IMR-90 (cell line): ENCODE results near the gene CNNM3. TPM values are rescaled to one million over a fixed set of nuclear protein-coding genes. Genes with fewer than 3 reads are reported as not detected.

Source experiments
- ATAC-seq: fragments of 200-7000 bp; cut with Tn5 transposase; 2 replicates; pipeline ENCODE4 v1.9.1; 2020; ENCODE audit warnings: low read depth, mild to moderate bottlenecking, moderate library complexity
- BruUV-seq: library from RNA; stranded (reverse); fragments of 400-500 nt; replicated peaks from 2 replicates; lab custom pipeline; 2021; lab: Mats Ljungman, UMichigan
- CTCF ChIA-PET: fragments of 300-600 bp; formaldehyde crosslinking; extraction: SDS; loops from one replicate; lab custom pipeline; 2021; ENCODE audit warnings: antibody characterized with exemption; lab: Yijun Ruan, JAX
- POLR2A ChIA-PET: fragments of 300-600 bp; sonication (Branson Sonifier 250); formaldehyde crosslinking; loops from one replicate; lab custom pipeline; 2022; ENCODE audit warnings: antibody characterized with exemption; ENCODE audit not compliant: unreplicated experiment; lab: Charles Lee
- DNase-seq: peaks from one replicate; pipeline ENCODE4 v3.0.0; 2013
- H2AFZ ChIP-seq: replicated peaks from 2 replicates; pipeline ENCODE3; 2013; ENCODE audit warnings: low read length, mild to moderate bottlenecking; ENCODE audit not compliant: poor library complexity
- H2AK5ac ChIP-seq: 2 replicates; pipeline ENCODE4 v1.6.1; 2013; ENCODE audit warnings: low read depth, low read length, inconsistent platforms
- H2AK9ac ChIP-seq: replicated peaks from 2 replicates; pipeline ENCODE3; 2013; ENCODE audit warnings: mild to moderate bottlenecking, low read depth, low read length, moderate library complexity; ENCODE audit not compliant: poor library complexity
- H2BK120ac ChIP-seq: 2 replicates; pipeline ENCODE4 v1.6.1; 2013; ENCODE audit warnings: low read depth, low read length, inconsistent platforms
- H2BK15ac ChIP-seq: 3 replicates; pipeline ENCODE4 v1.6.1; 2013; ENCODE audit warnings: low read depth, low read length, inconsistent platforms
- H2BK20ac ChIP-seq: 2 replicates; pipeline ENCODE4 v1.6.1; 2013; ENCODE audit warnings: low read depth, mild to moderate bottlenecking, inconsistent platforms, low read length, moderate library complexity
- H2BK5ac ChIP-seq: 2 replicates; pipeline ENCODE4 v1.6.1; 2013; ENCODE audit warnings: mild to moderate bottlenecking, low read depth, low read length, inconsistent platforms; ENCODE audit not compliant: poor library complexity, severe bottlenecking
- H3K14ac ChIP-seq: replicated peaks from 2 replicates; pipeline ENCODE4 v1.6.1; 2013; ENCODE audit warnings: low read depth, low read length, inconsistent platforms
- H3K18ac ChIP-seq: 2 replicates; pipeline ENCODE4 v1.6.1; 2013; ENCODE audit warnings: low read depth, low read length, control low read depth
- H3K23ac ChIP-seq: 2 replicates; pipeline ENCODE4 v1.6.1; 2013; ENCODE audit warnings: low read depth, low read length, inconsistent platforms
- H3K27ac ChIP-seq: 2 replicates; pipeline ENCODE4 v1.5.1; 2013; ENCODE audit warnings: mild to moderate bottlenecking, control low read depth, low read length; ENCODE audit not compliant: insufficient read depth
- H3K27me3 ChIP-seq: 2 replicates; pipeline ENCODE4 v1.6.1; 2013; ENCODE audit warnings: low read length; ENCODE audit not compliant: control insufficient read depth, insufficient read depth
- H3K36me3 ChIP-seq: 2 replicates; pipeline ENCODE4 v1.6.1; 2013; ENCODE audit warnings: low read length, mixed read lengths; ENCODE audit not compliant: control insufficient read depth, insufficient read depth
- H3K4ac ChIP-seq: 2 replicates; pipeline ENCODE4 v1.6.1; 2013; ENCODE audit warnings: low read depth, low read length, inconsistent platforms
- H3K4me1 ChIP-seq: 2 replicates; pipeline ENCODE4 v1.6.1; 2013; ENCODE audit warnings: low read length, mixed read lengths; ENCODE audit not compliant: control insufficient read depth, insufficient read depth
- H3K4me2 ChIP-seq: 2 replicates; pipeline ENCODE4 v1.6.1; 2013; ENCODE audit warnings: low read depth, mild to moderate bottlenecking, control low read depth, low read length, moderate library complexity
- H3K4me3 ChIP-seq: 2 replicates; pipeline ENCODE4 v1.5.1; 2013; ENCODE audit warnings: low read depth, mild to moderate bottlenecking, control low read depth, low read length, moderate library complexity; ENCODE audit not compliant: insufficient read depth
- H3K56ac ChIP-seq: 2 replicates; pipeline ENCODE4 v1.6.1; 2013; ENCODE audit warnings: low read length, inconsistent platforms; ENCODE audit not compliant: insufficient read depth; ENCODE audit errors: extremely low read depth
- H3K79me1 ChIP-seq, 2 experiments: 2 replicates each; pipeline ENCODE4 v1.6.1; 2013; ENCODE audit warnings: low read length in 2 of 2, inconsistent platforms in 1 of 2, low read depth in 1 of 2
- H3K9ac ChIP-seq: 2 replicates; pipeline ENCODE4 v1.6.1; 2013; ENCODE audit warnings: low read depth, low read length, control low read depth
- H3K9me1 ChIP-seq: 2 replicates; pipeline ENCODE4 v1.6.1; 2013; ENCODE audit warnings: low read length, inconsistent platforms; ENCODE audit not compliant: insufficient read depth
- H3K9me3 ChIP-seq: 2 replicates; pipeline ENCODE4 v1.6.1; 2013; ENCODE audit warnings: low read length; ENCODE audit not compliant: control insufficient read depth, insufficient read depth
- H4K20me1 ChIP-seq: 2 replicates; pipeline ENCODE4 v1.6.1; 2013; ENCODE audit warnings: low read length, inconsistent platforms; ENCODE audit not compliant: insufficient read depth
- H4K5ac ChIP-seq: 2 replicates; pipeline ENCODE4 v1.6.1; 2013; ENCODE audit warnings: mild to moderate bottlenecking, low read depth, low read length, control low read depth
- H4K8ac ChIP-seq, 2 experiments: 2 replicates each; pipeline ENCODE4 v1.6.1; 2013; ENCODE audit warnings: low read depth in 2 of 2, low read length in 2 of 2, control low read depth in 1 of 2, inconsistent platforms in 1 of 2
- H4K91ac ChIP-seq: 2 replicates; pipeline ENCODE4 v1.6.1; 2013; ENCODE audit warnings: low read depth, low read length, inconsistent platforms; ENCODE audit not compliant: insufficient read depth
- CHD1 ChIP-seq: IDR thresholded peaks from 2 replicates; pipeline ENCODE4 v1.6.1; 2012; ENCODE audit warnings: low read depth, low read length, improper control_type of control experiment
- FOS ChIP-seq: fragments of 150-350 bp; IDR thresholded peaks from 2 replicates; pipeline ENCODE4 v1.6.1; 2016; ENCODE audit warnings: low read depth, low read length
- MAFK ChIP-seq: IDR thresholded peaks from 2 replicates; pipeline ENCODE4 v1.6.1; 2012; ENCODE audit warnings: low read depth, low read length, improper control_type of control experiment
- RAD21 ChIP-seq: IDR thresholded peaks from 2 replicates; pipeline ENCODE4 v1.6.1; 2012; ENCODE audit warnings: low read length, improper control_type of control experiment
- RCOR1 ChIP-seq: IDR thresholded peaks from 2 replicates; pipeline ENCODE4 v1.6.1; 2012; ENCODE audit warnings: mild to moderate bottlenecking, low read length, improper control_type of control experiment; ENCODE audit not compliant: insufficient replicate concordance
- WGBS, 2 experiments: methylation state at CpG; one replicate each; pipeline versions ENCODE4 v1.1.5 to v1.1.7; 2013; ENCODE audit warnings: missing lambda C conversion rate in 2 of 2; ENCODE audit not compliant: insufficient read length in 1 of 2; ENCODE audit errors: extremely low coverage in 2 of 2; 5-methylcytosine and 5-hydroxymethylcytosine counted together
- dilution Hi-C: fragments of 300-500 bp; cut with HindIII; formaldehyde crosslinking; loops from one replicate; pipeline ENCODE4 v1.14.3; 2018; ENCODE audit warnings: low sequenced_read_pairs; ENCODE audit not compliant: unreplicated experiment
- in situ Hi-C: fragments of 300-500 bp; cut with MboI; formaldehyde crosslinking; loops from 3 replicates; pipeline ENCODE4 v1.14.3; 2019; ENCODE audit warnings: low sequenced_read_pairs, inconsistent platforms, mixed read lengths
- intact Hi-C: fragments of 100-400 bp; cut with micrococcal nuclease; formaldehyde crosslinking; loops from 2 replicates; pipeline ENCODE4 v1.10.0; 2022
- polyA plus RNA-seq, 3 experiments: library from polyadenylated mRNA; depleted of rRNA; stranded (reverse); fragments of >200 nt; gene quantifications; 2 replicates each; pipeline ENCODE4 v1.2.3, GENCODE V29; 2012; ENCODE audit warnings: low replicate concordance in 1 of 3
- total RNA-seq: library from RNA; depleted of rRNA; stranded (reverse); fragments of >200 nt; gene quantifications from 2 replicates; pipeline ENCODE4 v1.2.3, GENCODE V29; 2012
- TF ChIP-seq, protein P1 (sequence below): conservative IDR thresholded peaks from 2 replicates; pipeline ENCODE4 v1.5.1; 2012; ENCODE audit warnings: mild to moderate bottlenecking, low read depth, low read length, improper control_type of control experiment

Gene CNNM3
- total and polyA plus RNA-seq, 2 of the 4 experiments (the other 2 are of a cell fraction) = 2.3 to 6.1 TPM

GRCh38 chr2:96848264-96848663, 32.2 kb downstream of the CNNM3 start:
- no peak overlapping the region for H3K27ac ChIP-seq
- in situ Hi-C loops (no loop called here), dilution Hi-C loops (no loop called here), intact Hi-C loops (no loop called here)
- H2BK15ac ChIP-seq = no peak overlapping the region
- H3K36me3 ChIP-seq = peaks cover 25% of the 10 kb centered on the region
- H2BK20ac ChIP-seq = no peak overlapping the region
- H4K8ac ChIP-seq = no peak overlapping the region
- POLR2A ChIA-PET = no interaction called here
- no peak overlapping the region for H2AK9ac ChIP-seq
- H3K9ac ChIP-seq = no peak overlapping the region
- H3K23ac ChIP-seq = no peak overlapping the region
- no peaks in the 10 kb centered on the region for H4K20me1 ChIP-seq
- H3K14ac ChIP-seq = no peak overlapping the region
- no peak overlapping the region for H2AK5ac ChIP-seq
- no peak overlapping the region for H3K4ac ChIP-seq
- H4K91ac ChIP-seq = no peak overlapping the region
- H3K9me3 ChIP-seq = no peaks in the 10 kb centered on the region
- H3K4me1 ChIP-seq = no peaks in the 10 kb centered on the region
- no peaks in the 10 kb centered on the region for H3K27me3 ChIP-seq
- WGBS, 2 experiments = 83% methylated on average over 1 of the region's 9 CpGs; no CpG with 5 or more reads in 1 of the 2 experiments
- no peak overlapping the region for H2BK5ac ChIP-seq
- no peaks in the 10 kb centered on the region for H3K9me1 ChIP-seq
- DNase-seq (no peak), ATAC-seq (no peak)
- H3K56ac ChIP-seq = no peak overlapping the region
- no peak overlapping the region for H3K4me3 ChIP-seq
- TF ChIP-seq, protein P1, sequence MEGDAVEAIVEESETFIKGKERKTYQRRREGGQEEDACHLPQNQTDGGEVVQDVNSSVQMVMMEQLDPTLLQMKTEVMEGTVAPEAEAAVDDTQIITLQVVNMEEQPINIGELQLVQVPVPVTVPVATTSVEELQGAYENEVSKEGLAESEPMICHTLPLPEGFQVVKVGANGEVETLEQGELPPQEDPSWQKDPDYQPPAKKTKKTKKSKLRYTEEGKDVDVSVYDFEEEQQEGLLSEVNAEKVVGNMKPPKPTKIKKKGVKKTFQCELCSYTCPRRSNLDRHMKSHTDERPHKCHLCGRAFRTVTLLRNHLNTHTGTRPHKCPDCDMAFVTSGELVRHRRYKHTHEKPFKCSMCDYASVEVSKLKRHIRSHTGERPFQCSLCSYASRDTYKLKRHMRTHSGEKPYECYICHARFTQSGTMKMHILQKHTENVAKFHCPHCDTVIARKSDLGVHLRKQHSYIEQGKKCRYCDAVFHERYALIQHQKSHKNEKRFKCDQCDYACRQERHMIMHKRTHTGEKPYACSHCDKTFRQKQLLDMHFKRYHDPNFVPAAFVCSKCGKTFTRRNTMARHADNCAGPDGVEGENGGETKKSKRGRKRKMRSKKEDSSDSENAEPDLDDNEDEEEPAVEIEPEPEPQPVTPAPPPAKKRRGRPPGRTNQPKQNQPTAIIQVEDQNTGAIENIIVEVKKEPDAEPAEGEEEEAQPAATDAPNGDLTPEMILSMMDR = no peak
- no peak for TF ChIP-seq RCOR1
- TF ChIP-seq RAD21 = no peak
- no peak for TF ChIP-seq CHD1
- no peak for TF ChIP-seq MAFK
- TF ChIP-seq FOS = no peak
- CTCF ChIA-PET = no interaction called here
- H3K79me1 ChIP-seq = no peaks in the 10 kb centered on the region
- H2BK120ac ChIP-seq = no peak overlapping the region
- BruUV-seq = no TSS peak
- no peak overlapping the region for H3K4me2 ChIP-seq
- no peak overlapping the region for H3K18ac ChIP-seq
- H2AFZ ChIP-seq = no peak overlapping the region
- H4K5ac ChIP-seq = no peak overlapping the region
